IPS-20b (cell line): ENCODE data around the gene MIF.
"Not testable (repeated sequence)": the region's sequence is repeated elsewhere in the genome, so short reads cannot be mapped to it uniquely, and the experiment has no call there.

Experiments
- H3K27ac ChIP-seq: one replicate; pipeline ENCODE4 v1.5.1; 2013; ENCODE audit warnings: low read length
- H3K27me3 ChIP-seq: 2 replicates; pipeline ENCODE4 v1.6.1; 2013; ENCODE audit warnings: mild to moderate bottlenecking, low read length, inconsistent platforms; ENCODE audit not compliant: insufficient read depth
- H3K36me3 ChIP-seq: 2 replicates; pipeline ENCODE4 v1.6.1; 2013; ENCODE audit warnings: low read depth, mild to moderate bottlenecking, inconsistent platforms, low read length, moderate library complexity; ENCODE audit not compliant: insufficient read depth
- H3K4me1 ChIP-seq: 2 replicates; pipeline ENCODE4 v1.6.1; 2013; ENCODE audit warnings: mild to moderate bottlenecking, control low read depth, inconsistent platforms, low read length, moderate library complexity; ENCODE audit not compliant: insufficient read depth
- H3K4me3 ChIP-seq: 2 replicates; pipeline ENCODE4 v1.5.1; 2013; ENCODE audit warnings: mild to moderate bottlenecking, low read length, inconsistent platforms
- H3K9ac ChIP-seq: 2 replicates; pipeline ENCODE4 v1.6.1; 2013; ENCODE audit warnings: low read depth, mild to moderate bottlenecking, inconsistent platforms, low read length, moderate library complexity
- H3K9me3 ChIP-seq: 2 replicates; pipeline ENCODE4 v1.6.1; 2013; ENCODE audit warnings: mild to moderate bottlenecking, low read depth, low read length, inconsistent platforms; ENCODE audit not compliant: insufficient read depth

Gene MIF

GRCh38 chr22:23907423-23907822 lies 13.2 kb downstream of the MIF start:
- not testable (repeated sequence) for H3K27ac ChIP-seq, H3K9me3 ChIP-seq, H3K4me3 ChIP-seq, H3K36me3 ChIP-seq, H3K9ac ChIP-seq
- Histone ChIP-seq H3K4me1 (peaks cover 11% of the 10 kb centered on the region; the same call in 1 of the 2 replicates), H3K27me3 (peaks cover 17% of the 10 kb centered on the region; the same call in 1 of the 2 replicates)

DNA sequence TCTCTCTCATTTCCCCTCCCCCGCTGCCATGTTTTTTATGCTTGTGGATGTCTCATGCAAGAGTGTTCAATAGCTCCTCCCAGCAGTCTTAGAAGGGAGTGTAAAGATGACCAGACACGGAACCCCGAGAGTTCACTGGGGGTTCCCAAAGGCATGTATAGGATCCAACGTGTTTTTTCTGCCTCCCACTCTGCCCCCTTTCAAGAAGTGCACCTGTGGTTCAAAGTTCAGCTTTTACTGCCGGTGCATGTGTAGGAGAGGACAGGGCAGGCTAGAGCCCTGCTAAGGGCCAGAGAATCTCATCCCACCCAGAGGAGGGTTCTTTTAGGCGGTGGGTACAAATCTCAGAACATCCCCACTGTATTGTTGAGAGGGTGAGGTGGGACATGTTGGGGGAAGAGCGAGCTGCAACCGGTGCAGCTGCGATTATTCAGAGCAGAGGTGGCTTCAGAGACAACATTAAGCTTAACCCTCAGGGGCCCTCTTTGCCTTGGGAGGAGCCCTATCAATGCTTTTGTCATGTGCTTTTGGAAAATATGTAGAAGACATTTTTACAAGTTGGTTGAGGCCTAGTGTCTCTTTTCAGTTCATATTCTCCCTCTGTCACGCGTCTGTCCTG lies 14.5 kb downstream of the MIF start:
- H3K27ac ChIP-seq, result no peak overlapping the region
- H3K4me3 ChIP-seq, result no peak overlapping the region
- H3K4me1 ChIP-seq, result peaks cover 16% of the 10 kb centered on the region; the same call in 1 of the 2 replicates
- H3K27me3 ChIP-seq, result peaks cover 17% of the 10 kb centered on the region; the same call in 1 of the 2 replicates
- no peak overlapping the region for H3K9ac ChIP-seq
- H3K36me3 ChIP-seq, result no peaks in the 10 kb centered on the region
- no peaks in the 10 kb centered on the region for H3K9me3 ChIP-seq

DNA sequence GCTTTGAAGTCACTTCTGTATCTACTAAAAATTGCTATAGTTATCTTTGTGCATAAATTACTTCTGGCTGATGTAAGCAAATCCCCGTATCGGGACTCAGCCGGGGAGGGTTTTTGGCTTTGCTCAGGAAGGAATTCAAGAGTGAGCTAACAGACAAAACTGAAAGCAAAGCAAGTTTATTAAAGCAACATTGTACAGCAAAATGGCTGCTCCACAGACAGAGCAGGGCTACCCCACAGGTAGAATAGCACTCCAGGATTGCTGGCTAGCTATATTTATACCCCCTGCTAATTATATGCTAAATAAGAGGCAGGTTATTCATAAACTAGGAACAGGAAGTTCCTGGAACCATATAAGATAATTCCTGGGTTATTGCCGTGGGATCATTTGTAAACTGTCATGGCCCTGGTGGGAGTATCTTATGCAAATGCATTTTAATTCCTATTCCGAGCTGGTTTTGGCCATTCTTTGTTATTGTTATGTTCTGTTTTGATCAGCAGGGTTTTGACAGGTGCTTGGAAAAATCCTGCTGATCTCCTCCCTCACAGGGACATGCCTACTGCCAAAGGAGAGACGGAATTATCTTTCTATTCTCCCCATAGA lies 15.2 kb downstream of the MIF start:
- Histone ChIP-seq H3K27ac (no peak overlapping the region), H3K9me3 (no peaks in the 10 kb centered on the region), H3K27me3 (peaks cover 17% of the 10 kb centered on the region; the same call in 1 of the 2 replicates), H3K4me3 (no peak overlapping the region), H3K36me3 (no peaks in the 10 kb centered on the region), H3K4me1 (peaks cover 16% of the 10 kb centered on the region; the same call in 1 of the 2 replicates), H3K9ac (no peak overlapping the region)

- Histone ChIP-seq H3K9ac (no peak overlapping the region), H3K4me1 (peaks cover 16% of the 10 kb centered on the region; the same call in 1 of the 2 replicates), H3K27me3 (peaks cover 6% of the 10 kb centered on the region; the same call in 1 of the 2 replicates), H3K27ac (no peak overlapping the region), H3K36me3 (no peaks in the 10 kb centered on the region), H3K4me3 (no peak overlapping the region), H3K9me3 (no peaks in the 10 kb centered on the region)
Observed at GRCh38 chr22:23910496-23911190, 16.5 kb downstream of the MIF start.

DNA sequence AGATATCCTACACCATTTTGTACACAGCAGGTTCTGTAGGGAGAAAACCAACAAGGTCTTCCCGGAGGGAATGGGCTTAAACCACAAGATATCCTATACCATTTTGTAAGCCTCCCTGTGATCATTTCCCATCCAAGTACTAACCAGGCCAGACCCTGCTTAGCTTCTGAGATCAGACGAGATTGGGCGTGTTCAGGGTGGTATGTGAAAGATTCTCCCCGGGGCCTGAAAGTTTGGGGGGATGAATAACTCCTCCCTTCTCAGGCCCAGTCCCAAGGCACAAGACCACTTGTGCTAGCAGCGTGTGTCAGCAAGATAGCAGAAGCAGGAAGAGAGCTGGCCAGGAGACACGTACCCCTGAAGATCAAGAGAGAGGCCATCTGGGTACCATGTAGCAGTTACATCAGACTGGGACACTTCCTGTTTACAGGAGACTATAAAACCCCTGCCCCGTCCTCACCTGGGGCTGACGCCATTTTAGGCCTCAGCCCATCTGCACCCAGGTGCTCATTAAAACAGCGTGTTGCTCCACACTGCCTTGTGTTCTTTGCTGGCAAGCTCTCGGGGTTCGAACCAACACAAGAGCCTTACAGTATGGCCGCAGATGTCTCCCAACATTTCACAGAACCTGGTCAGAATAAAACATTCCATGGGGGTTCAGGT lies 17.3 kb downstream of the MIF start:
- Histone ChIP-seq H3K36me3 (no peaks in the 10 kb centered on the region), H3K27ac (no peak overlapping the region), H3K9me3 (no peaks in the 10 kb centered on the region), H3K9ac (no peak overlapping the region), H3K4me3 (no peak overlapping the region), H3K4me1 (peaks cover 16% of the 10 kb centered on the region; the same call in 1 of the 2 replicates), H3K27me3 (no peaks in the 10 kb centered on the region)

DNA sequence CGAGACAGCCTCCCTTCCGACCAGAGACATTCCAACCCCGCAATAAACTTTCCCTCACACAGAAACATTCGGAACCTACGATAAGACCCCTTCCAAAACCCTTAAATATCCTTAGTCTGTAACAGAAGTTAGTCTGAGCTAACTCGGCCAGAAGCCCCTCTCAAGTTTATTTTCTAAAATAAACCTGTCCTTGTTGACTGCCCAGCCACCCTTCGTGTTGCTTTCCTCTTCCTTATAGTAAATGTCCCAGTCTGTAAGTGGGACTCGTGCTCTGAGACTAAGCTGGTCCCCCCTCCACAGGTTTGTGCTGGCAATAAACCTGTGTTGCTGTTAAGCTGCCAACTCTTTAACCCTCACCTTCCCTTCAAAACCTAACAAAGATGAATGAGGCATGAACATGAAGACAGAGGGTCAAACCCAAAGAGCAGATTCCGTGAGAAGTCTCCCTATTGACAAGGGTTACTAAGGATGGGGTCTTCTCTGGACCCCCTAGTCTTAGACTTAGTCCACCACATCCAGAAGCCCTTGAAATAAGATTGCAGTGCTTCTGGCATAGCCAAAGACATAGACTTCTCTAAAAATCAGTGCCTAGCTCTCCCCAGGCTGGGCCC lies 18.2 kb downstream of the MIF start:
- H3K36me3 ChIP-seq, result no peaks in the 10 kb centered on the region
- H3K9ac ChIP-seq, result peak overlapping the region; percentile 85; the same call in 1 of the 2 replicates
- peak overlapping the region; percentile 76; the same call in 1 of the 2 replicates for H3K4me3 ChIP-seq
- no peaks in the 10 kb centered on the region for H3K27me3 ChIP-seq
- H3K27ac ChIP-seq, result no peak overlapping the region
- no peaks in the 10 kb centered on the region for H3K9me3 ChIP-seq
- H3K4me1 ChIP-seq, result peaks cover 16% of the 10 kb centered on the region; the same call in 1 of the 2 replicates

DNA sequence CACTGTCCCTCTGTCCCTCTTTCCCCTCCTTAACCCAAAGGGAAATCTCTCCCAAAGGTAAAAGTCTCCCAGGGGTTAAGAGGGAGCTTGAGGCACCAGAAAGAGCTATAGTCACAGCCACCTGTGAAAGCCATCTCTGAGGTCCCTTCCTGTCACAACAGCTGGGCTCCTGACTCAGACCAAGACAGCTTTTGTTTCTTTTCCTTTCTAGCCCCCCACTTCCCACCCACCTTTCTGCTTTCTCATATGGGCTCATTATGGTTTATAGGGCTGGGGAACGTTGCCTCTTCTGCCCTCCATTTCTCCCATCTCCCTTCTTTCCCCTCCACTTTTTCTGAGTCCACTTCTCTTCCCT lies 19.1 kb downstream of the MIF start:
- H3K4me1 ChIP-seq, result peaks cover 16% of the 10 kb centered on the region; the same call in 1 of the 2 replicates
- peak overlapping the region; percentile 76 for H3K4me3 ChIP-seq
- no peaks in the 10 kb centered on the region for H3K27me3 ChIP-seq
- no peaks in the 10 kb centered on the region for H3K36me3 ChIP-seq
- H3K9ac ChIP-seq, result peak overlapping the region; percentile 85
- H3K9me3 ChIP-seq, result no peaks in the 10 kb centered on the region
- H3K27ac ChIP-seq, result peak overlapping the region; percentile 33

GRCh38 chr22:23913661-23914353 lies 19.6 kb downstream of the MIF start:
- no peaks in the 10 kb centered on the region for H3K36me3 ChIP-seq
- no peaks in the 10 kb centered on the region for H3K27me3 ChIP-seq
- peak overlapping the region; percentile 33 for H3K27ac ChIP-seq
- peak overlapping the region; percentile 76 for H3K4me3 ChIP-seq
- H3K9me3 ChIP-seq, result no peaks in the 10 kb centered on the region
- H3K4me1 ChIP-seq, result peaks cover 12% of the 10 kb centered on the region; the same call in 1 of the 2 replicates
- peak overlapping the region; percentile 85 for H3K9ac ChIP-seq

DNA sequence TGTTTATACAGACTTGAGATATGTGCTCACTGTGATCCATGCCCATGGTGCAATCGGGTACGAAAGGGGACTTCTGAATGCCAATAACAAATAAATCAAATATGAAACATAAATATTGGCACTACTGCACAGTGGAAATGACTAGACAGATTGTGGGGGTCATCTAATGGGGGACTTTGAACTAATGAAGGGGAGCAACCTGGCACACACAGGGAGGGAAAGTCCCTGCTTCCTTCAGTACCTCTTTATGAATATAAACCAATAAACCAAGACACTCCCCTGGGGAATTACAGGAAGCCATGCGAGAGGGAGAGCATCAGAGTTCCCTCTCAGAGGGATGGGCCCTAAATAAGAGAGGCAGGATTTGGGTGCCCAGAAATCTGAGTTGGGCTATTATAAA lies 21.1 kb downstream of the MIF start:
- Histone ChIP-seq H3K4me3 (no peak overlapping the region), H3K36me3 (peaks cover 3% of the 10 kb centered on the region; the same call in 1 of the 2 replicates), H3K27ac (no peak overlapping the region), H3K9ac (no peak overlapping the region), H3K9me3 (no peaks in the 10 kb centered on the region), H3K4me1 (peaks cover 5% of the 10 kb centered on the region; the same call in 1 of the 2 replicates), H3K27me3 (no peaks in the 10 kb centered on the region)

GRCh38 chr22:23920267-23920611 lies 26.1 kb downstream of the MIF start:
- H3K27me3 ChIP-seq, H3K9ac ChIP-seq, H3K27ac ChIP-seq, H3K4me1 ChIP-seq, H3K9me3 ChIP-seq, H3K4me3 ChIP-seq: not testable (repeated sequence)
- peaks cover 23% of the 10 kb centered on the region for H3K36me3 ChIP-seq
